ENCODE measurements around the gene SLC12A2. TPM values are rescaled to one million over a fixed set of nuclear protein-coding genes. Genes with fewer than 3 reads are reported as not detected.
A peak's percentile ranks its signal among the peaks of the same experiment; 100 is the strongest.

Gene SLC12A2
- total RNA-seq, 1 experiment from 2014 or later, result 41.2 TPM

DNA sequence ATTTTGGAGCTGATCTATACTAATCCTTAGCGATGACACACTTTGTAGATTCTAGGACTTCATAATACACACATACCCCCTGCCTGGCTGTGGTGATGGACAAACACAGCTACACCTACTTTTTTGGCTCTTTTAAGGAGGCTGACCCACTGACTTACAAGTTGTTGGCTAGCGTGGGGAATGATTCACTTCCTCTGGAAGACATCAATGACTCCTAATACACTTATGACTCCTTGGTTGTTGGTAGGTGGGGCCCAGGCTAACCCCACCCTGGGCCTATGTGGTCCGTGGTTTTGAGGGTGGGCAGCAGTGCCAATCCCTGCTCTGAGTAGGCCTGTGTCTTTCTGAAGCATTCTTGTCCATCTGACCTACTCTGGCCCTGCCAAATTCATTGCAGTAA lies 144.4 kb downstream of the SLC12A2 start:
- ATAC-seq (peak; percentile 80), DNase-seq (ENCODE audit: low read depth, low spot score) (peak; percentile 18)
- Histone ChIP-seq H2AFZ (ENCODE audit: low read depth, low read length, poor library complexity, severe bottlenecking) (peak overlapping the region; percentile 81), H3K9me3 (ENCODE audit: control insufficient read depth in 1 of 2, insufficient read depth in 1 of 2, low read depth in 1 of 2, low read length in 2 of 2) (no peaks in the 10 kb centered on the region), H3K9ac (ENCODE audit: low read length) (no peak overlapping the region), H4K20me1 (ENCODE audit: insufficient read depth) (no peaks in the 10 kb centered on the region), H3K79me2 (ENCODE audit: insufficient read depth, low read length) (no peaks in the 10 kb centered on the region), H3K4me3 (replicated peaks in 1 of 2; ENCODE audit: low read depth in 1 of 2, low read length in 2 of 2) (no peak overlapping the region), H3K9me2 (ENCODE audit: insufficient read depth) (no peaks in the 10 kb centered on the region; the same call in 1 of the 2 replicates), H3K4me1 (ENCODE audit: control insufficient read depth in 1 of 2, insufficient read depth in 2 of 2, low read length in 2 of 2) (peaks cover 0 to 9% of the 10 kb centered on the region in 2 experiments; a peak in 2 of 4 replicates), H3K27ac (ENCODE audit: low read depth, low read length) (no peak overlapping the region), H3K4me2 (ENCODE audit: low read length) (peak overlapping the region; percentile 49), H3K27me3 (ENCODE audit: insufficient read depth, low read length) (no peaks in the 10 kb centered on the region), H3K36me3 (ENCODE audit: control insufficient read depth in 1 of 2, insufficient read depth in 2 of 2, low read length in 2 of 2) (no peaks in the 10 kb centered on the region)
- ChIA-PET RAD21 (ENCODE audit: low non-redundant PET in 1 of 2, low total read pairs in 2 of 2, uncharacterized antibody in 2 of 2, unreplicated experiment in 2 of 2) (no interaction called here), CTCF (interaction anchor here (1.3 kb wide), 1 partner anchor 270 kb away, joined by 3 read pairs; no protein-coding TSS in a partner anchor), POLR2A (no interaction called here)
- BruUV-seq (replicated peaks), result no TSS peak
- intact Hi-C loops (cut with micrococcal nuclease), result no loop called here
- no peak for TF ChIP-seq EGR1 (IDR thresholded peaks at IDR 0.05; ENCODE audit: low read depth)
- TF ChIP-seq POLR2A (IDR thresholded peaks at IDR 0.05; ENCODE audit: borderline replicate concordance, extremely low read depth, insufficient read depth, insufficient read length), result no peak
- no peak for TF ChIP-seq TCF7L2 (IDR thresholded peaks at IDR 0.05; ENCODE audit: borderline replicate concordance, extremely low read depth, insufficient read depth, insufficient read length)
- no peak for TF ChIP-seq RAD21 (IDR thresholded peaks at IDR 0.05; ENCODE audit: low read depth)
- TF ChIP-seq SRF (IDR thresholded peaks at IDR 0.05; ENCODE audit: low read depth), result no peak
- TF ChIP-seq, protein P1, sequence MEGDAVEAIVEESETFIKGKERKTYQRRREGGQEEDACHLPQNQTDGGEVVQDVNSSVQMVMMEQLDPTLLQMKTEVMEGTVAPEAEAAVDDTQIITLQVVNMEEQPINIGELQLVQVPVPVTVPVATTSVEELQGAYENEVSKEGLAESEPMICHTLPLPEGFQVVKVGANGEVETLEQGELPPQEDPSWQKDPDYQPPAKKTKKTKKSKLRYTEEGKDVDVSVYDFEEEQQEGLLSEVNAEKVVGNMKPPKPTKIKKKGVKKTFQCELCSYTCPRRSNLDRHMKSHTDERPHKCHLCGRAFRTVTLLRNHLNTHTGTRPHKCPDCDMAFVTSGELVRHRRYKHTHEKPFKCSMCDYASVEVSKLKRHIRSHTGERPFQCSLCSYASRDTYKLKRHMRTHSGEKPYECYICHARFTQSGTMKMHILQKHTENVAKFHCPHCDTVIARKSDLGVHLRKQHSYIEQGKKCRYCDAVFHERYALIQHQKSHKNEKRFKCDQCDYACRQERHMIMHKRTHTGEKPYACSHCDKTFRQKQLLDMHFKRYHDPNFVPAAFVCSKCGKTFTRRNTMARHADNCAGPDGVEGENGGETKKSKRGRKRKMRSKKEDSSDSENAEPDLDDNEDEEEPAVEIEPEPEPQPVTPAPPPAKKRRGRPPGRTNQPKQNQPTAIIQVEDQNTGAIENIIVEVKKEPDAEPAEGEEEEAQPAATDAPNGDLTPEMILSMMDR (IDR thresholded peaks at IDR 0.05 in 2 of 3, conservative IDR thresholded peaks at IDR 0.05 in 1 of 3; ENCODE audit: borderline replicate concordance in 1 of 3, insufficient read depth in 1 of 3, low read depth in 2 of 3, low read length in 2 of 3), result no peak
- peak; percentile 60 for TF ChIP-seq SP1 (IDR thresholded peaks at IDR 0.05; ENCODE audit: low read depth)
- TF ChIP-seq, protein P2, sequence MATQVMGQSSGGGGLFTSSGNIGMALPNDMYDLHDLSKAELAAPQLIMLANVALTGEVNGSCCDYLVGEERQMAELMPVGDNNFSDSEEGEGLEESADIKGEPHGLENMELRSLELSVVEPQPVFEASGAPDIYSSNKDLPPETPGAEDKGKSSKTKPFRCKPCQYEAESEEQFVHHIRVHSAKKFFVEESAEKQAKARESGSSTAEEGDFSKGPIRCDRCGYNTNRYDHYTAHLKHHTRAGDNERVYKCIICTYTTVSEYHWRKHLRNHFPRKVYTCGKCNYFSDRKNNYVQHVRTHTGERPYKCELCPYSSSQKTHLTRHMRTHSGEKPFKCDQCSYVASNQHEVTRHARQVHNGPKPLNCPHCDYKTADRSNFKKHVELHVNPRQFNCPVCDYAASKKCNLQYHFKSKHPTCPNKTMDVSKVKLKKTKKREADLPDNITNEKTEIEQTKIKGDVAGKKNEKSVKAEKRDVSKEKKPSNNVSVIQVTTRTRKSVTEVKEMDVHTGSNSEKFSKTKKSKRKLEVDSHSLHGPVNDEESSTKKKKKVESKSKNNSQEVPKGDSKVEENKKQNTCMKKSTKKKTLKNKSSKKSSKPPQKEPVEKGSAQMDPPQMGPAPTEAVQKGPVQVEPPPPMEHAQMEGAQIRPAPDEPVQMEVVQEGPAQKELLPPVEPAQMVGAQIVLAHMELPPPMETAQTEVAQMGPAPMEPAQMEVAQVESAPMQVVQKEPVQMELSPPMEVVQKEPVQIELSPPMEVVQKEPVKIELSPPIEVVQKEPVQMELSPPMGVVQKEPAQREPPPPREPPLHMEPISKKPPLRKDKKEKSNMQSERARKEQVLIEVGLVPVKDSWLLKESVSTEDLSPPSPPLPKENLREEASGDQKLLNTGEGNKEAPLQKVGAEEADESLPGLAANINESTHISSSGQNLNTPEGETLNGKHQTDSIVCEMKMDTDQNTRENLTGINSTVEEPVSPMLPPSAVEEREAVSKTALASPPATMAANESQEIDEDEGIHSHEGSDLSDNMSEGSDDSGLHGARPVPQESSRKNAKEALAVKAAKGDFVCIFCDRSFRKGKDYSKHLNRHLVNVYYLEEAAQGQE (IDR thresholded peaks at IDR 0.05; ENCODE audit: low read depth), result no peak
- TF ChIP-seq, protein P3, sequence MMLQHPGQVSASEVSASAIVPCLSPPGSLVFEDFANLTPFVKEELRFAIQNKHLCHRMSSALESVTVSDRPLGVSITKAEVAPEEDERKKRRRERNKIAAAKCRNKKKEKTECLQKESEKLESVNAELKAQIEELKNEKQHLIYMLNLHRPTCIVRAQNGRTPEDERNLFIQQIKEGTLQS (IDR thresholded peaks at IDR 0.05), result no peak
- peak; percentile 57 for TF ChIP-seq FOSL1 (IDR thresholded peaks at IDR 0.05; ENCODE audit: low read depth)
- no peak for TF ChIP-seq ZNF274 (IDR thresholded peaks at IDR 0.05; ENCODE audit: low read depth, low read length)
- no peak for TF ChIP-seq YY1 (IDR thresholded peaks at IDR 0.05; ENCODE audit: extremely low read depth, insufficient replicate concordance, low read depth, low read length)
- TF ChIP-seq, protein P4, sequence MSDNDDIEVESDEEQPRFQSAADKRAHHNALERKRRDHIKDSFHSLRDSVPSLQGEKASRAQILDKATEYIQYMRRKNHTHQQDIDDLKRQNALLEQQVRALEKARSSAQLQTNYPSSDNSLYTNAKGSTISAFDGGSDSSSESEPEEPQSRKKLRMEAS (IDR thresholded peaks at IDR 0.05), result no peak
- no peak for TF ChIP-seq POLR2AphosphoS5 (IDR thresholded peaks at IDR 0.05; ENCODE audit: low read depth, low read length)
- TF ChIP-seq CEBPB (IDR thresholded peaks at IDR 0.05; ENCODE audit: low read depth), result peak; percentile 18; the same call in 1 of the 2 replicates
- no peak for TF ChIP-seq ELF1 (IDR thresholded peaks at IDR 0.05; ENCODE audit: borderline replicate concordance, low read depth)
- TF ChIP-seq EZH2phosphoT487 (IDR thresholded peaks at IDR 0.05; ENCODE audit: borderline replicate concordance), result no peak
- no peak for TF ChIP-seq SIN3A (IDR thresholded peaks at IDR 0.05; ENCODE audit: low read depth)
- TF ChIP-seq, protein P5, sequence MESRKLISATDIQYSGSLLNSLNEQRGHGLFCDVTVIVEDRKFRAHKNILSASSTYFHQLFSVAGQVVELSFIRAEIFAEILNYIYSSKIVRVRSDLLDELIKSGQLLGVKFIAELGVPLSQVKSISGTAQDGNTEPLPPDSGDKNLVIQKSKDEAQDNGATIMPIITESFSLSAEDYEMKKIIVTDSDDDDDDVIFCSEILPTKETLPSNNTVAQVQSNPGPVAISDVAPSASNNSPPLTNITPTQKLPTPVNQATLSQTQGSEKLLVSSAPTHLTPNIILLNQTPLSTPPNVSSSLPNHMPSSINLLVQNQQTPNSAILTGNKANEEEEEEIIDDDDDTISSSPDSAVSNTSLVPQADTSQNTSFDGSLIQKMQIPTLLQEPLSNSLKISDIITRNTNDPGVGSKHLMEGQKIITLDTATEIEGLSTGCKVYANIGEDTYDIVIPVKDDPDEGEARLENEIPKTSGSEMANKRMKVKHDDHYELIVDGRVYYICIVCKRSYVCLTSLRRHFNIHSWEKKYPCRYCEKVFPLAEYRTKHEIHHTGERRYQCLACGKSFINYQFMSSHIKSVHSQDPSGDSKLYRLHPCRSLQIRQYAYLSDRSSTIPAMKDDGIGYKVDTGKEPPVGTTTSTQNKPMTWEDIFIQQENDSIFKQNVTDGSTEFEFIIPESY (IDR thresholded peaks at IDR 0.05; ENCODE audit: extremely low read depth, insufficient replicate concordance, low read length), result no peak
- peak; percentile 60; the same call in 1 of the 2 replicates for TF ChIP-seq CBX3 (IDR thresholded peaks at IDR 0.05; ENCODE audit: low read depth)
- peak; percentile 12; the same call in 1 of the 2 replicates for TF ChIP-seq ZFX (IDR thresholded peaks at IDR 0.05)
- peak; percentile 47; the same call in 1 of the 2 replicates for TF ChIP-seq JUND (IDR thresholded peaks at IDR 0.05)

All from HCT116 (cell line).